Measurements from ENCODE around the gene PFDN1.

The PFDN1 gene

GRCh38 chr5:140329739-140330481 lies 27.0 kb upstream of the PFDN1 start:
- in situ Hi-C loops (cut with MboI; ENCODE audit: low pct_unique_long_range_greater_than_20kb, low sequenced_read_pairs, unreplicated experiment): no loop called here
- DNase-seq (ENCODE audit: low spot score): no peak
- TF ChIP-seq, protein P1, sequence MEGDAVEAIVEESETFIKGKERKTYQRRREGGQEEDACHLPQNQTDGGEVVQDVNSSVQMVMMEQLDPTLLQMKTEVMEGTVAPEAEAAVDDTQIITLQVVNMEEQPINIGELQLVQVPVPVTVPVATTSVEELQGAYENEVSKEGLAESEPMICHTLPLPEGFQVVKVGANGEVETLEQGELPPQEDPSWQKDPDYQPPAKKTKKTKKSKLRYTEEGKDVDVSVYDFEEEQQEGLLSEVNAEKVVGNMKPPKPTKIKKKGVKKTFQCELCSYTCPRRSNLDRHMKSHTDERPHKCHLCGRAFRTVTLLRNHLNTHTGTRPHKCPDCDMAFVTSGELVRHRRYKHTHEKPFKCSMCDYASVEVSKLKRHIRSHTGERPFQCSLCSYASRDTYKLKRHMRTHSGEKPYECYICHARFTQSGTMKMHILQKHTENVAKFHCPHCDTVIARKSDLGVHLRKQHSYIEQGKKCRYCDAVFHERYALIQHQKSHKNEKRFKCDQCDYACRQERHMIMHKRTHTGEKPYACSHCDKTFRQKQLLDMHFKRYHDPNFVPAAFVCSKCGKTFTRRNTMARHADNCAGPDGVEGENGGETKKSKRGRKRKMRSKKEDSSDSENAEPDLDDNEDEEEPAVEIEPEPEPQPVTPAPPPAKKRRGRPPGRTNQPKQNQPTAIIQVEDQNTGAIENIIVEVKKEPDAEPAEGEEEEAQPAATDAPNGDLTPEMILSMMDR (IDR thresholded peaks at IDR 0.05; ENCODE audit: extremely low read depth, insufficient read depth, missing control alignments): no peak

DNA sequence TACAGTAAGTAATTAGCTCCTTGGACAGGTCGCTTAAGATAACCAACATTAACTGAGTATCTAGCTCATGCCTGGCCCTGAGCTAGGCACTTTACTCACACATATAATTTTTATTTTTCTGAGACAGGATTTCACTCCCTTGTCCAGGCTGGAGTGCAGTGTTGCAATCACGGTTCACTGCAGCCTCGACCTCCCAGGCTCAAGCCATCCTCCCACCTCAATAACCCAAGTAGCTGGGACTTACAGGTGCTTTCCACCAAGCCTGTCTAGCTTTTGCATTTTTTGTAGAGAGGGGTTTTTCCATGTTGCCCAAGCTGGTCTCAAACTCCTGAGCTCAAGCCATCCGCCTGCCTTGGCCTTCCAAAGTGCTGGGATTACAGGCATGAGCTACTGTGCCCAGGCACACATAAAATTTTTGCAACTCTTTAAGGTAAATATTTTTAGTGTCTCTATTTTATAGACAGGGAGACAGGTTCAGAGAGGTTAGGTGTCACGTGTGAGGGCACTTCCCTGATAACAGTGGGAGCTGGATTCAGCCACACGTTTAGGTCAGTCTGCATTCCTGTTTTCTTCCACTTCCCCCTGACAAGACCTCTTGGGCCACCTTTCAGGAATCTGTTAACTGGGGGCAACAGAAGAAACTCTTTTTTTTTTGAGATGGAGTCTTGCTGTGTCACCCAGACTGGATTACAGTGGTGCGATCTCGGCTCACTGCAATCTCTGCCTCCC lies 25.3 kb upstream of the PFDN1 start:
- in situ Hi-C loops (cut with MboI; ENCODE audit: low pct_unique_long_range_greater_than_20kb, low sequenced_read_pairs, unreplicated experiment): no loop called here
- TF ChIP-seq, protein P1 (IDR thresholded peaks at IDR 0.05; ENCODE audit: extremely low read depth, insufficient read depth, missing control alignments): no peak
- DNase-seq (ENCODE audit: low spot score): no peak

GRCh38 chr5:140327589-140327988 lies 24.7 kb upstream of the PFDN1 start:
- no peak for DNase-seq (ENCODE audit: low spot score)
- TF ChIP-seq, protein P1 (IDR thresholded peaks at IDR 0.05; ENCODE audit: extremely low read depth, insufficient read depth, missing control alignments): no peak
- in situ Hi-C loops (cut with MboI; ENCODE audit: low pct_unique_long_range_greater_than_20kb, low sequenced_read_pairs, unreplicated experiment): no loop called here

DNA sequence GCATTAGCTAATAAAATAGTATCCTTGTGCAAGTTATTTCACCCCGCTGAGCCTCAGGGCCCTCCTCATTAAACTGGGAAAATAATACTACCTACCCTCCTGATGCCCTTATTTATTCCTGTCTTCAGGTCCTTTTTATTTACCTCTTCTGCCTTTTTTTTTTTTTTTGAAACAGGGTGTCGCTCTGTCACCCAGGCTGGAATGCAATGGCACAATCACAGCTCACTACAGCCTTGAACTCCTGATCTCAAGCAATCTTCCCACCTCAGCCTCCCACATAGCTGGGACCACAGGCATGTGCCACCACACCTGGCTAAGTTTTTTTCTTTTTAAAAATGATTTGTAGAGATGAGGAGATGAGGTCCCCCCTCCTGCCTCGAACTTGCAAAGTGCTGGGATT lies 22.6 kb upstream of the PFDN1 start:
- TF ChIP-seq, protein P1 (IDR thresholded peaks at IDR 0.05; ENCODE audit: extremely low read depth, insufficient read depth, missing control alignments): no peak
- DNase-seq (ENCODE audit: low spot score): no peak
- in situ Hi-C loops (cut with MboI; ENCODE audit: low pct_unique_long_range_greater_than_20kb, low sequenced_read_pairs, unreplicated experiment): no loop called here

- in situ Hi-C loops (cut with MboI; ENCODE audit: low pct_unique_long_range_greater_than_20kb, low sequenced_read_pairs, unreplicated experiment): no loop called here
These were observed 21.8 kb upstream of the PFDN1 start for GRCh38 chr5:140324617-140325241.

GRCh38 chr5:140324041-140324600 lies 21.2 kb upstream of the PFDN1 start:
- TF ChIP-seq, protein P1 (IDR thresholded peaks at IDR 0.05; ENCODE audit: extremely low read depth, insufficient read depth, missing control alignments): no peak
- in situ Hi-C loops (cut with MboI; ENCODE audit: low pct_unique_long_range_greater_than_20kb, low sequenced_read_pairs, unreplicated experiment): no loop called here
- DNase-seq (ENCODE audit: low spot score): no peak

More at GRCh38 chr5:140324617-140325241, 21.8 kb upstream of the PFDN1 start:
- TF ChIP-seq, protein P1 (IDR thresholded peaks at IDR 0.05; ENCODE audit: extremely low read depth, insufficient read depth, missing control alignments): no peak
- no peak for DNase-seq (ENCODE audit: low spot score)

Measured in GM13977 (cell line).